ENCODE data around the gene SOX8.

SOX8 gene

GRCh38 chr16:984121-984694 lies 2.6 kb downstream of the SOX8 start:
- in situ Hi-C loops (cut with MboI; ENCODE audit: low pct_unique_long_range_greater_than_20kb, low sequenced_read_pairs) = no loop called here
- DNase-seq = no peak

- DNase-seq = no peak
- in situ Hi-C loops (cut with MboI; ENCODE audit: low pct_unique_long_range_greater_than_20kb, low sequenced_read_pairs) = no loop called here
Measured at GRCh38 chr16:984736-985636, 3.4 kb downstream of the SOX8 start.

- in situ Hi-C loops (cut with MboI; ENCODE audit: low pct_unique_long_range_greater_than_20kb, low sequenced_read_pairs) = no loop called here
- DNase-seq = no peak
Measured at GRCh38 chr16:985646-986400, 4.3 kb downstream of the SOX8 start.

GRCh38 chr16:986411-986810 lies 4.8 kb downstream of the SOX8 start:
- in situ Hi-C loops (cut with MboI; ENCODE audit: low pct_unique_long_range_greater_than_20kb, low sequenced_read_pairs) = no loop called here

GRCh38 chr16:986925-987582 lies 5.5 kb downstream of the SOX8 start:
- no peak for DNase-seq
- in situ Hi-C loops (cut with MboI; ENCODE audit: low pct_unique_long_range_greater_than_20kb, low sequenced_read_pairs) = no loop called here

More at GRCh38 chr16:986411-986810, 4.8 kb downstream of the SOX8 start:
- DNase-seq = no peak

- in situ Hi-C loops (cut with MboI; ENCODE audit: low pct_unique_long_range_greater_than_20kb, low sequenced_read_pairs) = no loop called here
- DNase-seq = no peak
Measured at GRCh38 chr16:987906-988305, 6.3 kb downstream of the SOX8 start.

GRCh38 chr16:988471-989353 lies 7.1 kb downstream of the SOX8 start:
- peak; percentile 54 for DNase-seq
- in situ Hi-C loops (cut with MboI; ENCODE audit: low pct_unique_long_range_greater_than_20kb, low sequenced_read_pairs) = no loop called here

- no peak for DNase-seq
- in situ Hi-C loops (cut with MboI; ENCODE audit: low pct_unique_long_range_greater_than_20kb, low sequenced_read_pairs) = no loop called here
Measured at GRCh38 chr16:989354-989814, 7.8 kb downstream of the SOX8 start.

- DNase-seq = no peak
- in situ Hi-C loops (cut with MboI; ENCODE audit: low pct_unique_long_range_greater_than_20kb, low sequenced_read_pairs) = no loop called here
Measured at GRCh38 chr16:990516-991291, 9.1 kb downstream of the SOX8 start.

GRCh38 chr16:991345-991744 lies 9.8 kb downstream of the SOX8 start:
- no peak for DNase-seq
- in situ Hi-C loops (cut with MboI; ENCODE audit: low pct_unique_long_range_greater_than_20kb, low sequenced_read_pairs) = no loop called here

GRCh38 chr16:991773-992172 lies 10.2 kb downstream of the SOX8 start:
- DNase-seq = no peak
- in situ Hi-C loops (cut with MboI; ENCODE audit: low pct_unique_long_range_greater_than_20kb, low sequenced_read_pairs) = no loop called here

GRCh38 chr16:993731-994130 lies 12.2 kb downstream of the SOX8 start:
- in situ Hi-C loops (cut with MboI; ENCODE audit: low pct_unique_long_range_greater_than_20kb, low sequenced_read_pairs) = no loop called here
- no peak for DNase-seq

GRCh38 chr16:995087-995486 lies 13.5 kb downstream of the SOX8 start:
- in situ Hi-C loops (cut with MboI; ENCODE audit: low pct_unique_long_range_greater_than_20kb, low sequenced_read_pairs) = no loop called here
- DNase-seq = no peak

- in situ Hi-C loops (cut with MboI; ENCODE audit: low pct_unique_long_range_greater_than_20kb, low sequenced_read_pairs) = no loop called here
- DNase-seq = no peak
Measured at GRCh38 chr16:995783-996182, 14.2 kb downstream of the SOX8 start.

GRCh38 chr16:996681-997080 lies 15.1 kb downstream of the SOX8 start:
- in situ Hi-C loops (cut with MboI; ENCODE audit: low pct_unique_long_range_greater_than_20kb, low sequenced_read_pairs) = no loop called here
- no peak for DNase-seq

GRCh38 chr16:997440-998051 lies 16.0 kb downstream of the SOX8 start:
- in situ Hi-C loops (cut with MboI; ENCODE audit: low pct_unique_long_range_greater_than_20kb, low sequenced_read_pairs) = no loop called here

GRCh38 chr16:998211-998610 lies 16.6 kb downstream of the SOX8 start:
- in situ Hi-C loops (cut with MboI; ENCODE audit: low pct_unique_long_range_greater_than_20kb, low sequenced_read_pairs) = no loop called here
- no peak for DNase-seq

More at GRCh38 chr16:997440-998051, 16.0 kb downstream of the SOX8 start:
- DNase-seq = peak; percentile 71

Data from KBM-7 (cell line).